ENCODE data around the gene CDC34.

The CDC34 gene

DNA sequence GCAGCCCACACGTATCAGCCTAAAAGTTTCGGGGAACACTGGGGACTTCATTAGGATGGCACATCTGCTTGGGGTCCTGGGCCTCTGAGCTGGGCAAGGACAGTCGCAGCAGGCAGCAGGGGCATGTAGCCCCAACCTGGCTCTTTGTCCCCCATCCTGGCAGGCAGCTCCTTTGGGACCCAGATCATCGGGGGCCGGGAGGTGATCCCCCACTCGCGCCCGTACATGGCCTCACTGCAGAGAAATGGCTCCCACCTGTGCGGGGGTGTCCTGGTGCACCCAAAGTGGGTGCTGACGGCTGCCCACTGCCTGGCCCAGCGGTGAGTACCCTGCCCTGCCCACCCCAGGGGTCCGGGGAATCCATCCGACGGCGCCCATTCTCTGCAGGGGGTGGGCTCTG lies 15.6 kb downstream of the CDC34 start:
- H3K4me3 ChIP-seq (replicated peaks in 1 of 2; ENCODE audit: low read depth in 2 of 2, low read length in 2 of 2) = no peak overlapping the region
- no peak for DNase-seq (ENCODE audit: low read depth in 2 of 2)
- TF ChIP-seq, protein P1, sequence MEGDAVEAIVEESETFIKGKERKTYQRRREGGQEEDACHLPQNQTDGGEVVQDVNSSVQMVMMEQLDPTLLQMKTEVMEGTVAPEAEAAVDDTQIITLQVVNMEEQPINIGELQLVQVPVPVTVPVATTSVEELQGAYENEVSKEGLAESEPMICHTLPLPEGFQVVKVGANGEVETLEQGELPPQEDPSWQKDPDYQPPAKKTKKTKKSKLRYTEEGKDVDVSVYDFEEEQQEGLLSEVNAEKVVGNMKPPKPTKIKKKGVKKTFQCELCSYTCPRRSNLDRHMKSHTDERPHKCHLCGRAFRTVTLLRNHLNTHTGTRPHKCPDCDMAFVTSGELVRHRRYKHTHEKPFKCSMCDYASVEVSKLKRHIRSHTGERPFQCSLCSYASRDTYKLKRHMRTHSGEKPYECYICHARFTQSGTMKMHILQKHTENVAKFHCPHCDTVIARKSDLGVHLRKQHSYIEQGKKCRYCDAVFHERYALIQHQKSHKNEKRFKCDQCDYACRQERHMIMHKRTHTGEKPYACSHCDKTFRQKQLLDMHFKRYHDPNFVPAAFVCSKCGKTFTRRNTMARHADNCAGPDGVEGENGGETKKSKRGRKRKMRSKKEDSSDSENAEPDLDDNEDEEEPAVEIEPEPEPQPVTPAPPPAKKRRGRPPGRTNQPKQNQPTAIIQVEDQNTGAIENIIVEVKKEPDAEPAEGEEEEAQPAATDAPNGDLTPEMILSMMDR (IDR thresholded peaks at IDR 0.05; ENCODE audit: low read depth, low read length) = no peak

- no peak overlapping the region for H3K4me3 ChIP-seq (replicated peaks in 1 of 2; ENCODE audit: low read depth in 2 of 2, low read length in 2 of 2)
- TF ChIP-seq, protein P1 (IDR thresholded peaks at IDR 0.05; ENCODE audit: low read depth, low read length) = no peak
- DNase-seq (ENCODE audit: low read depth in 2 of 2) = no peak
Measured at GRCh38 chr19:547836-548720, 16.5 kb downstream of the CDC34 start.

DNA sequence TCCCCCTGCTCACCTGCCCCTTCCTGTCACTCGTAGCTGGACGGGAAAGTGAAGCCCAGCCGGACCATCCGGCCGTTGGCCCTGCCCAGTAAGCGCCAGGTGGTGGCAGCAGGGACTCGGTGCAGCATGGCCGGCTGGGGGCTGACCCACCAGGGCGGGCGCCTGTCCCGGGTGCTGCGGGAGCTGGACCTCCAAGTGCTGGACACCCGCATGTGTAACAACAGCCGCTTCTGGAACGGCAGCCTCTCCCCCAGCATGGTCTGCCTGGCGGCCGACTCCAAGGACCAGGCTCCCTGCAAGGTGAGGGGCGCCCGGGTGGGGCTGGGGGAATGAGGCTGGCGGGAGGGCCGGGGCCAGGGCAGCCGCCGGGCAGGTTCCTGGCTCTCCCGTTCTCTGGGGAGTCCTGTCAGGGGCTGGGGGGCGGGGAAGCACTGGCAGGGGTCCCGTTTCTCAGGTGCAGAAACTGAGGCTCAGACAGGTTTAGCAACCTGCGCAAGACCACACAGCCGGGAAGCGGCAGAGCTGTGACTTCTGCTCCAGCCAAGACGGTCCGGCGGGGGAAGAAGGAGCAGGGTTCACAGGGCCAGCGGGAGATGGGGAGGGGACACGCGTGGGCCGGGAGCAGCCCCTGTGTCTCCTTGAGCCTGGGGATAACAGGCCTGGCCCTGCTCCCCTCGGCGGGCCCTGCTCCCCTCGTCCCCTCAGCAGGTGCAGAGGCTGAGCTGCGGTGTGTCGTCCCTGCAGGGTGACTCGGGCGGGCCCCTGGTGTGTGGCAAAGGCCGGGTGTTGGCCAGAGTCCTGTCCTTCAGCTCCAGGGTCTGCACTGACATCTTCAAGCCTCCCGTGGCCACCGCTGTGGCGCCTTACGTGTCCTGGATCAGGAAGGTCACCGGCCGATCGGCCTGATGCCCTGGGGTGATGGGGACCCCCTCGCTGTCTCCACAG lies 17.6 kb downstream of the CDC34 start:
- no peak overlapping the region for H3K4me3 ChIP-seq (replicated peaks in 1 of 2; ENCODE audit: low read depth in 2 of 2, low read length in 2 of 2)
- TF ChIP-seq, protein P1 (IDR thresholded peaks at IDR 0.05; ENCODE audit: low read depth, low read length) = no peak
- DNase-seq (ENCODE audit: low read depth in 2 of 2) = no peak

DNA sequence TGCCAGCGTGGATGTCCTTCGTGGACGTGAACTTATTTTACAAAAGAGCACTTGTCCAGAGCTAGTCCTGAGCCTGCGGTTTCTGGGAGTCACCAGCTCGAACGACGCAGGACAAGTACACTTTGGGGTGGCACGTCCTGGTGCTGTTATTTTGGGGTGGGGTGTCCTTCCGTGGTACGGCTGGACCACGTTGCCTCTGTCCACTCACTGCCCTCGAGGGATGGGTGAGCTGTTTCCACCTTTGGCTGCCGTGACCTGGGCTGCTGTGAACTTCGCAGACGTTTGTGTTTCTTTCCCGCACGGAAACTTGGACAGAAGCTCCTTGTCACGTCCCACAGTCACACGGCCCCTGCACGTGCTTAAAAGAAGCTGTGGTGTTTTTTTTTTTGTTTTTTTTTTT lies 23.3 kb downstream of the CDC34 start:
- DNase-seq (ENCODE audit: low read depth in 2 of 2) = no peak
- no peak overlapping the region for H3K4me3 ChIP-seq (replicated peaks in 1 of 2; ENCODE audit: low read depth in 2 of 2, low read length in 2 of 2)
- TF ChIP-seq, protein P1 (IDR thresholded peaks at IDR 0.05; ENCODE audit: low read depth, low read length) = no peak

- TF ChIP-seq, protein P1 (IDR thresholded peaks at IDR 0.05; ENCODE audit: low read depth, low read length) = no peak
Measured at GRCh38 chr19:555474-555808, 23.9 kb downstream of the CDC34 start.

GRCh38 chr19:556611-557382 lies 25.2 kb downstream of the CDC34 start:
- no peak for DNase-seq (ENCODE audit: low read depth in 2 of 2)
- TF ChIP-seq, protein P1 (IDR thresholded peaks at IDR 0.05; ENCODE audit: low read depth, low read length) = no peak
- H3K4me3 ChIP-seq (replicated peaks in 1 of 2; ENCODE audit: low read depth in 2 of 2, low read length in 2 of 2) = no peak overlapping the region

More at GRCh38 chr19:555474-555808, 23.9 kb downstream of the CDC34 start:
- no peak overlapping the region for H3K4me3 ChIP-seq (replicated peaks in 1 of 2; ENCODE audit: low read depth in 2 of 2, low read length in 2 of 2)
- no peak for DNase-seq (ENCODE audit: low read depth in 2 of 2)

Measured in cardiac fibroblast (primary cell).